Activated T-cell treated with anti-CD3 and anti-CD28 coated beads, Interleukin-2, amount 50 U/mL, for 48 hours (primary cell): Measurements from ENCODE around the gene ASAP2.
"Not testable (repeated sequence)": the region's sequence is repeated elsewhere in the genome, so short reads cannot be mapped to it uniquely, and the experiment has no call there.

Experiments
- DNase-seq, 2 experiments: peaks; one replicate each; pipeline ENCODE4 v3.0.0-alpha.2; 2020

ASAP2 gene

GRCh38 chr2:9388950-9389911, 182.6 kb downstream of the ASAP2 start:
- DNase-seq = no peak

DNA sequence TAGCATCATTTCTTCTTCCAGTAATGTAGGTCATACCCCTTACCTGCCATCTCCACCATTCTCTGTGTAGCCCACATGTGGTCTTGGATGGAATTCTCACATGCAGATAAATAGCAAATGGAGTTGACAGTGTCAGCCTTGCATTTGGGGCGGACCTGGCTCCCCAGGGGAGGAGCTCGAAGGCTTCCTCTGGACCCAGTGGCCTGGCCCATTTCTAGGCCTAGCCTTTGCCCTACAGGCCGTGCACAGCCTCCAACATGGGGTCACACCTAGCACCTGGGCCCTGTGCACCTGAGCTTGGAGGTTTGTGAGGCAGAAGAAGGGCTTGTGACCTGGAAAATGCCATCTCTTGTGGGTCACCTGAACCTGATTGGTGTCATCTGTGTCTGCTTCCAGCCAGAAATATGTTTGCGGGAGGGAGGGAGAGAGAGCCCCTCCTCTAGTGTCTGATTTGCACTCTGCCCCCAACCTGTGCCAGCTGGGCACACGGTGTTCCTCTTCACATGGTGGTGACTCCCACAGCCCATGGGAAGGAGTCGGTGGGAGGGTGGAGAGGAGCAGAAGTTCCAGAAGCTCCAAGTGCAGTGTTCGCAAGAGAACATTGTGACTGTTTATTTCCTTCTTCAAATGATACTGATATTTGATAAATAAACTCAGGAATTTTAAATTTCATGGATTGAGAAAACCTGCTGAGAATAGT, 183.7 kb downstream of the ASAP2 start:
- no peak for DNase-seq

DNA sequence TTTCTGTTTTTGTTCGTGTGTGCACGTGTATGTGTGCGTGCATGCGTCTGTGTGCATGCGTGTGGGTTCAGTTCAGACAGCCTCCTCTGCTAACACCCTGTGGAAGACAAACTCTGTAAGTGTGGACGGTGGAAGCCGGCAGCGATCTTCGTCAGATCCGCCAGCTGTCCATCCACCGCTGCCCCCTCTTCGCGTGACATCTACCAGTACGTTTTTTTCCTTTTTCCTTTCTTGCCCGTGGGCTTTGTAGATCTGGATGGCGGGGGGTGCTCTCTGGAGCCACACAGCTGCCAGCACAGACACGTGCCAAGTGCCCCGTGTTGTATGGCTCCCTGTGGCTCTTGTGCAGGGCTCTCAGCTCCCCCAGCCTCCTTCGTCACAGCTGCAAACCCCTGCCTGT, 184.4 kb downstream of the ASAP2 start:
- DNase-seq = no peak

DNA sequence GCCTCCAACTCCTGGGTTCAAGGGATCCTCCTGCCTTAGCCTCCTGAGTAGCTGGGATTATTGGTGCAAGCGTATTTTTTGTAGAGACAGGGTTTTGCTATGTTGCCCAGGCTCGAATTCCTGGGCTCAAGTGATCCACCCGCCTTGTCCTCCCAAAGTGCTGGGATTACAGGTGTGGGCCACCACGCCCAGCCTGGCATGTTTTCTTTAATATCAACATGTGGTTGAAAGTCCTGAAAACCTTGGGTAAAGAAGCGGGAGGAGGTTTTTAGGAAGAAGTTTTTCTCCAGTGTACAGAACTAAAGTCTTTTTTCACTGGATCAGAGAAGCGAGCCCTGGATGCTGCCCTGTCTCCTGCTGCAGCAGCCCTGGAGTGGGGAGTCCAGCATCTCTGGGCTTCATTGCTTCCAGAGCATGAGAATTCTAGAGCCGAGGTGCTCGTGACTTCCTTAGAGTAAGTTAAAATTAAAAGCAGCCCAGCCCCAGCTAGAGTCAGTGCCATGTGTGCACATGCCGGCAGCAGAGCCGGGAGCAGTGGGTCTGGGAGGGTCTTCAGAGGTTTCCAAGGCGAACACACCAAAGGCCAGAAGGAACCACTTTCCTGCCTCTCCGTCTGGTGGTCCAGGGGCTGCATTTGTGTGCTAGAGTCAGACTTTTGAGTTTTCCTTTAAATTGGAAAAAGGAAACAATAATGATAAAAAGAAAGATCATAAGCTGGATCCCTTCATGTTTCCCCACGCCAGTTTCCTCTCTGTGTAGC, 185.5 kb downstream of the ASAP2 start:
- DNase-seq = no peak

GRCh38 chr2:9392898-9393765, 186.5 kb downstream of the ASAP2 start:
- no peak for DNase-seq

GRCh38 chr2:9394816-9395215, 188.2 kb downstream of the ASAP2 start:
- no peak for DNase-seq

DNA sequence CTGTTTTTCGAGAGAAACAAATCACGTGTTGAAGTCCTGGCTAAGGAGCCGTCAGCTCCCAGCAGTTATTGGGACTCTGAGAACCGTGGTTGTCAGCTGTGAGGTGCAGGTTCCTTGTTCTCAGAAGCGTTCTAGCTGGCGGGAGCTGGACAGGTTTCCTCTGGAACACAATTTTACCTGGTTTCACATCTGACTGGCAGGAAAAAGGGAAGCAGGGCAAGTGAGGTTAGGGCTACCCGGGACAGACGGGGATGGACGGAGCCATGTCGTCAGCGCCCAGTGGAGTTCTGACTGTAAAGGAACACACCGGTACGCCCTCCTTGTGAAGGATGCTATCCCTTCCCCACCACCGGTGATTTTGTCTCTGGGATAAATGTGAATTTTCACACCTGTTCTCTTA, 190.6 kb downstream of the ASAP2 start:
- DNase-seq = no peak

DNA sequence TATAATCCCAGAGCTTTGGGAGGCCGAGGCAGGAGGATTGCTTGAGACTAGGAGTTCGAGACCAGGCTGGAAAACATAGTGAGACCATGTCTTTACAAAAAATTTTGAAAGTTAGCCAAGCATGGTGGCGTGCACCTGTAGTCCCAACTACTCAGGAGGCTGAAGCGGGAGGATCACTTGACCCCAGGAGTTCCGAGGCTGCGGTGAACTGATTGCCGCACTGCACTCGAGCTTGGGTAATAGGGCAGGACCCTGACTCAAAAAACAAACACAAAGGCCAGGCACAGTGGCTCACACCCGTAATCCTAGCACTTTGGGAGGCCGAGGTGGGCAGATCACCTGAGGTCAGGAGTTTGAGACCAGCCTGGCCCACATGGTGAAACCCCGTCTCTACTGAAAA, 191.6 kb downstream of the ASAP2 start:
- not testable (repeated sequence) for DNase-seq

DNA sequence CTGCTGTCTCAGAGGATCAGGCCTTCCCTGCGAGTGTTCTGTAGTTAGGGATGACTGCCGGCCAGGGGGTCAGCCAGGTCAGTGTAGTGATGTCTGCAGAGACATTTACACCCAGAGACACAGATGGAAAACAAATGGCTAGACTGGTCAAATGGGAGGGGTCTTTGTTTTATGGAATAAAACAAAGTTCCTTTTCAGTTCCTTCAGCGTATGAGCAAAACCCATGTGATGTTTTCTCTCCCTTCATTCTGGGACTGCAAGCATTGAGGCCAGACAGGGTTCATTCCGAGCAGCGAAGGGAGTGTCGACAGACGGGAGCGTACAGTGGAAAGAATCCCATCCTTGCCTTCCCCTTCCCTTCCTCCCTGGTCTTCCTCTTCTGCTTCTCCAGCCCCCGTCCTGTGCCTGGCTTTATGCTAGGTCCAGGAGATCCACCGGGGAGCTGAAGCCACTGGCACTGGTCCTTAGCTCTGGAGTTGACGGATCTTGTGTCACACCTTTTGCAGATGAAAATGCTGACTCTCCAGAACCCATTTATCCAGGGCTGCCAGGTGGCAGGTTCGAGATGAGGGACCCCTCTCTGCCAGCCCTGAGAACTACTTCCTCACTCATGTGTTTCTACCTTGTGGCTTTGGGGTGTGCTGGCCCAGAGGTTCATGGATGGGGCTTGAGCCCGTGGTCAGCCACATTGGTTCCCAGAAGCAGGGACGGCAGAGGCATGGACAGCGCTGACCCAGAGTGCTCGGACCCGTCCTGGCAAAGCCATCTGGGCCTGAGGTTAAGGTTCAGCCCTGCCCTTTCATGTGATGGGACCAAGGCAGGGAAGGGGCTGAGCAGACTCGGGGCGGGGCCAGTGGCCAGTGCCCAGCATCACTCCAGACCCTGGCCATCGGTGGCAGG, 192.5 kb downstream of the ASAP2 start:
- DNase-seq = no peak

DNA sequence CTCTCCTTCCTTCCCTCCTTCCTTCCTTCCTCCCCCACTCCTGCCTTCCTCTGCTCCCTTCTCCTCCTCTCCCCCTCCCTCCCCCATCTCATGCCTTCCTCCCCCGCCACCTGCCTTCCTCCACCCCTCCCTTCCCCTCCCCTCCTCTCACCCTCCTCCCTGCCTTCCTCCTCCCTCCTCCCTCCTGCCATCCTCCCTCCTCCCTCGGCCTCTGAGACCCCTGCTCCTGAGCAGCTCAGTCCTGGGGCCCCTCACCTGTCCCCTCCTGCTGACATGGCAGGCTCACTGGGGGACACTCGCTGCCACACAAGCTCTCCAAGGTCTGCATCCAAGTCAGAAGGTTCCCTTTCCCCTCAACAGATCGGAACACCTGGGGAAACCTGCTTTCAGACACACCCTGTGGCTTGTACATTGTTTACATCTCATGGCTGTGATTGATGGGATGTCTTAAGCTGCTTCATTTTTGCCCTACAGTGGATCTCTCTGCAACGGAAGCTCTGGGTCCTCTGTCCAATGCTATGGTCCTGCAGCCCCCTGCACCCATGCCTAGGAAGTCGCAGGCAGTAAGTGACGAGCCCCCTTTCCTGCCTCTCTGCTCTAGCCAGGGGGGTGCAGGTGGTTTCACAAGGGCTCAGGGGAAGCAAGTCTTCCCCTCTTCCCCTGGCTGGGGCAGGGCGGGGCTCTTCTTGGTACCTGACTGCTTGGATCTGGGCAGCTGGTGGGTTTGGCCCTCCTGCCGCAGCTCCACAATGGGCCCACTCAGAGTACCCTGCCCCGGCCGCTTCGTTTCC, 193.9 kb downstream of the ASAP2 start:
- DNase-seq = no peak

- no peak for DNase-seq
These were observed 194.5 kb downstream of the ASAP2 start for GRCh38 chr2:9401059-9401547.

DNA sequence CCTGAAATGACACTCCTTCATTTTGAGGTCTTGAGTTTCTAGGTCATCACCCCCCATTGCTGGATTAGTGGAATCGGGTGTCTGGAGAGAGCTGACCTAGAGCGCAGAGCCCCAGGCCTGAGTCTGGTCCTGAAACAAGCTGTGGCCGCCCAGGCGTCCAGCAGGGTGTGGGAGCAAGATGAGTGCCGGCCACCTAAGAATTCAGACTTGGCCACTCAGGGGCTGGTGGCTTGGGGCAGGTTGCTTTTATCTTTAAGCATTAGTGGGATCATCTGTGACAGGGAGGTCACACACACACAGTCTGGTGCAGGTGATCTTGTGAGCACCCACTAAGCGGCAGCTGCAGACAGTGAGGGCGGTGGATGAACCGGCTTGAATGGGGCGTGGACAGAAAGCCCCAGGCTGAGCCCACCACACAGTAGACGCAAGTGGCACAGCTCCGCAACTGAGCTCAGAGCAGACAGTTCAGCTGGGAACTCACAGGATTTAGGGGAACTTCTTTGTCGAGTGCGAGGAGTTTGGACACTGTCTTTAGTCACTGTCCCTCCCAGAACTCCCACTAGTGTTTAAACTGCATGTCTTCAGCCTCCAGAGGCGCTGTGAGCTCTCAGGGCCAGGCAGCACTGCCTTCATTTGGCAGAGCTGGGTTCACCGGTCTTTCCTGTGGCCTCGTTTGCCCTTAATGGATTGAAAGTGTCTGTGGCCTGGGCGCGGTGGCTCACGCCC, 195.2 kb downstream of the ASAP2 start:
- no peak for DNase-seq

- DNase-seq = no peak
These were observed 197.3 kb downstream of the ASAP2 start for GRCh38 chr2:9403924-9404323.

- no peak for DNase-seq
These were observed 197.8 kb downstream of the ASAP2 start for GRCh38 chr2:9404451-9404850.

- no peak for DNase-seq
These were observed 199.0 kb downstream of the ASAP2 start for GRCh38 chr2:9405636-9406035.

GRCh38 chr2:9406529-9407362, 200.1 kb downstream of the ASAP2 start:
- DNase-seq = no peak

DNA sequence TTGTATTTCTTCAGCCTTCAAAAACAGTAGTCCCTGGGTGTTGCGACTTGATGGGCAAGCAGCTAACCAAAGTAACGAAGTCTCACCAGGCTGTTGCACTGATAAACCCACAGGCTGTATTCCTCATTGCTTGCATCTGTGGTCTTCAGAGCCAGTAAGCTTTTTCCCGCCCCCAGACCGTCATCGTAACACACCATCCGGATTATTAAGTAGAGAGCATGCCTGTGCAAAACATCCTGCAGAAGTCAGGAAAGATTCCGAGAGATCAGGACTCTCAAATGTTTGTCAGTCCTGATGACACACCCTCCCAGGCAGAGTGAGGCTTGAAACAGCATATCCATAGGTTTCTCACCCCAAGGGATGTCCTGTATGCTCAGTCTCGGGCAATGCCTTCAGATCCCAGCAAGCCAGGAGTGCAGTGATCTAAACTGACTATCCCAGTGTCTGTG, 200.8 kb downstream of the ASAP2 start:
- no peak for DNase-seq

GRCh38 chr2:9408641-9409151, 202.1 kb downstream of the ASAP2 start:
- DNase-seq = peak in 1 of 2 experiments; percentile 12
